ENCODE measurements around the gene EXOSC10. TPM values are rescaled to one million over a fixed set of nuclear protein-coding genes. Genes with fewer than 3 reads are reported as not detected.

Gene EXOSC10
- total RNA-seq, 2 donors from 2014 or later, result 48.0 to 55.2 TPM

GRCh38 chr1:11028018-11028417 is 71.7 kb downstream of the EXOSC10 start:
- H3K27ac ChIP-seq, result no peak overlapping the region
- DNase-seq, result no peak
- no peak overlapping the region for H3K9ac ChIP-seq (ENCODE audit: low read depth in 2 of 2, low read length in 2 of 2)
- intact Hi-C loops (cut with DNase I), result no loop called here
- TF ChIP-seq CTCF (IDR thresholded peaks at IDR 0.05), result no peak
- H3K36me3 ChIP-seq, result no peaks in the 10 kb centered on the region
- H3K27me3 ChIP-seq, result no peaks in the 10 kb centered on the region
- no peaks in the 10 kb centered on the region for H3K4me1 ChIP-seq
- H3K4me3 ChIP-seq, result no peak overlapping the region
- H3K9me3 ChIP-seq, result no peaks in the 10 kb centered on the region

- Histone ChIP-seq H3K4me1 (no peaks in the 10 kb centered on the region), H3K9me3 (no peaks in the 10 kb centered on the region), H3K36me3 (peaks cover under 1% of the 10 kb centered on the region), H3K27ac (no peak overlapping the region), H3K9ac (ENCODE audit: low read depth in 2 of 2, low read length in 2 of 2) (no peak overlapping the region), H3K27me3 (no peaks in the 10 kb centered on the region), H3K4me3 (no peak overlapping the region)
- no peak for TF ChIP-seq CTCF (IDR thresholded peaks at IDR 0.05)
- DNase-seq, result no peak
- intact Hi-C loops (cut with DNase I), result no loop called here
Measured at GRCh38 chr1:11027316-11027715, 72.4 kb downstream of the EXOSC10 start.

GRCh38 chr1:11026903-11027302 is 72.8 kb downstream of the EXOSC10 start:
- H3K9ac ChIP-seq (ENCODE audit: low read depth in 2 of 2, low read length in 2 of 2), result no peak overlapping the region
- no peaks in the 10 kb centered on the region for H3K4me1 ChIP-seq
- intact Hi-C loops (cut with DNase I), result no loop called here
- no peak overlapping the region for H3K4me3 ChIP-seq
- no peak for TF ChIP-seq CTCF (IDR thresholded peaks at IDR 0.05)
- peaks cover 5% of the 10 kb centered on the region for H3K36me3 ChIP-seq
- no peak for DNase-seq
- no peaks in the 10 kb centered on the region for H3K9me3 ChIP-seq
- H3K27ac ChIP-seq, result no peak overlapping the region
- no peaks in the 10 kb centered on the region for H3K27me3 ChIP-seq

- Histone ChIP-seq H3K9me3 (no peaks in the 10 kb centered on the region), H3K4me1 (no peaks in the 10 kb centered on the region), H3K36me3 (peaks cover 10% of the 10 kb centered on the region), H3K9ac (ENCODE audit: low read depth in 2 of 2, low read length in 2 of 2) (no peak overlapping the region), H3K27ac (no peak overlapping the region), H3K27me3 (no peaks in the 10 kb centered on the region), H3K4me3 (no peak overlapping the region)
- intact Hi-C loops (cut with DNase I), result no loop called here
- DNase-seq, result no peak
- TF ChIP-seq CTCF (IDR thresholded peaks at IDR 0.05), result no peak
Measured at GRCh38 chr1:11026052-11026451, 73.6 kb downstream of the EXOSC10 start.

GRCh38 chr1:11025618-11026017 is 74.1 kb downstream of the EXOSC10 start:
- no peaks in the 10 kb centered on the region for H3K4me1 ChIP-seq
- H3K36me3 ChIP-seq, result peaks cover 10% of the 10 kb centered on the region
- H3K27ac ChIP-seq, result no peak overlapping the region
- no peak overlapping the region for H3K4me3 ChIP-seq
- DNase-seq, result no peak
- H3K9ac ChIP-seq (ENCODE audit: low read depth in 2 of 2, low read length in 2 of 2), result no peak overlapping the region
- intact Hi-C loops (cut with DNase I), result no loop called here
- H3K27me3 ChIP-seq, result no peaks in the 10 kb centered on the region
- H3K9me3 ChIP-seq, result no peaks in the 10 kb centered on the region
- TF ChIP-seq CTCF (IDR thresholded peaks at IDR 0.05), result no peak

- intact Hi-C loops (cut with DNase I), result no loop called here
- no peak for DNase-seq
- Histone ChIP-seq H3K9ac (ENCODE audit: low read depth in 2 of 2, low read length in 2 of 2) (no peak overlapping the region), H3K27ac (no peak overlapping the region), H3K36me3 (peaks cover 15% of the 10 kb centered on the region), H3K27me3 (no peaks in the 10 kb centered on the region), H3K9me3 (no peaks in the 10 kb centered on the region), H3K4me1 (no peaks in the 10 kb centered on the region), H3K4me3 (no peak overlapping the region)
- no peak for TF ChIP-seq CTCF (IDR thresholded peaks at IDR 0.05)
Measured at GRCh38 chr1:11024874-11025203, 74.8 kb downstream of the EXOSC10 start.
